Stimulated activated effector memory CD8-positive, alpha-beta T cell treated with anti-CD3 and anti-CD28 coated beads, Interleukin-12 subunit alpha, Interleukin-12 subunit beta, amount 100 ng/mL, for 72 hours (primary cell): ENCODE results near the gene TAGAP.
"Not testable (repeated sequence)": the region's sequence is repeated elsewhere in the genome, so short reads cannot be mapped to it uniquely, and the experiment has no call there.

ENCODE experiments used
- ATAC-seq: fragments of 150-1000 bp; cut with Tn5 transposase; 2 replicates; pipeline ENCODE4 v1.10.0; 2021
- DNase-seq, 2 donors: peaks; one replicate each; pipeline ENCODE4 v3.0.0; 2021 to 2022; ENCODE audit warnings: low spot score in 2 of 2
- H3K27ac Mint-ChIP-seq: one replicate; pipeline ENCODE4 v1.8.0; 2022; ENCODE audit warnings: mild to moderate bottlenecking, mixed read lengths
- H3K36me3 Mint-ChIP-seq: one replicate; pipeline ENCODE4 v1.8.0; 2022; ENCODE audit warnings: mild to moderate bottlenecking, mixed read lengths
- H3K4me1 Mint-ChIP-seq: one replicate; pipeline ENCODE4 v1.8.0; 2022; ENCODE audit warnings: mixed read lengths
- H3K4me3 Mint-ChIP-seq: one replicate; pipeline ENCODE4 v1.8.0; 2022; ENCODE audit warnings: mild to moderate bottlenecking, mixed read lengths
- H3K9me3 Mint-ChIP-seq: one replicate; pipeline ENCODE4 v1.8.0; 2022; ENCODE audit warnings: mixed read lengths

The TAGAP gene

GRCh38 chr6:158991017-158991723 lies 53.6 kb downstream of the TAGAP start:
- ATAC-seq: peak; percentile 38
- H3K9me3 Mint-ChIP-seq: peaks cover 5% of the 10 kb centered on the region

GRCh38 chr6:158989711-158990110 lies 55.1 kb downstream of the TAGAP start:
- Mint-ChIP-seq H3K4me1 (peaks cover 35% of the 10 kb centered on the region), H3K36me3 (peaks cover 14% of the 10 kb centered on the region)
- not testable (repeated sequence) for DNase-seq, H3K9me3 Mint-ChIP-seq, ATAC-seq, H3K27ac Mint-ChIP-seq, H3K4me3 Mint-ChIP-seq

More at GRCh38 chr6:158991017-158991723, 53.6 kb downstream of the TAGAP start:
- H3K27ac Mint-ChIP-seq: no peak overlapping the region
- DNase-seq: peak in 1 of 2 donors; percentile 62
- H3K36me3 Mint-ChIP-seq: peaks cover 21% of the 10 kb centered on the region
- no peak overlapping the region for H3K4me3 Mint-ChIP-seq
- H3K4me1 Mint-ChIP-seq: peaks cover 48% of the 10 kb centered on the region

- ATAC-seq (no peak), DNase-seq (no peak)
- Mint-ChIP-seq H3K4me1 (peaks cover 31% of the 10 kb centered on the region), H3K27ac (no peak overlapping the region), H3K4me3 (no peak overlapping the region), H3K9me3 (peaks cover 5% of the 10 kb centered on the region), H3K36me3 (peaks cover 11% of the 10 kb centered on the region)
Measured at GRCh38 chr6:158988477-158988876, 56.3 kb downstream of the TAGAP start.

- peaks cover 5% of the 10 kb centered on the region for H3K9me3 Mint-ChIP-seq
- peaks cover 27% of the 10 kb centered on the region for H3K4me1 Mint-ChIP-seq
- H3K36me3 Mint-ChIP-seq: peaks cover 8% of the 10 kb centered on the region
- ATAC-seq (peak; percentile 97), DNase-seq (no peak)
- H3K4me3 Mint-ChIP-seq: no peak overlapping the region
- H3K27ac Mint-ChIP-seq: no peak overlapping the region
Measured at GRCh38 chr6:158987657-158988056, 57.1 kb downstream of the TAGAP start.
